Measurements from ENCODE around the gene AP2M1. TPM values are rescaled to one million over a fixed set of nuclear protein-coding genes. Genes with fewer than 3 reads are reported as not detected.

The AP2M1 gene
- total RNA-seq, 1 donor, result 427 TPM

GRCh38 chr3:184230603-184231528, 56.2 kb downstream of the AP2M1 start:
- peaks cover 65% of the 10 kb centered on the region for H3K27me3 ChIP-seq (ENCODE audit: insufficient read depth, low read length)

GRCh38 chr3:184231671-184232070, 57.0 kb downstream of the AP2M1 start:
- H3K79me2 ChIP-seq (ENCODE audit: insufficient read depth, low read length), result no peaks in the 10 kb centered on the region
- H3K4me1 ChIP-seq (ENCODE audit: insufficient read depth, low read length), result no peaks in the 10 kb centered on the region
- no peak for TF ChIP-seq CTCF (IDR thresholded peaks at IDR 0.05; ENCODE audit: extremely low read depth, low read depth, low read length)
- H4K20me1 ChIP-seq (ENCODE audit: insufficient read depth, low read length), result no peaks in the 10 kb centered on the region
- no peak overlapping the region for H3K27ac ChIP-seq (ENCODE audit: low read depth, low read length)
- H3K4me2 ChIP-seq (ENCODE audit: insufficient read depth, low read length), result no peak overlapping the region
- H3K36me3 ChIP-seq (ENCODE audit: insufficient read depth, low read length), result no peaks in the 10 kb centered on the region
- peak; percentile 88 for DNase-seq (ENCODE audit: insufficient read length, low spot score, missing footprints)
- H2AFZ ChIP-seq (ENCODE audit: low read length), result no peak overlapping the region
- H3K27me3 ChIP-seq (ENCODE audit: insufficient read depth, low read length), result peaks cover 62% of the 10 kb centered on the region
- H3K4me3 ChIP-seq (ENCODE audit: insufficient read depth, low read length), result no peak overlapping the region
- no peaks in the 10 kb centered on the region for H3K9me3 ChIP-seq (ENCODE audit: low read depth, low read length)

More at GRCh38 chr3:184230603-184231528, 56.2 kb downstream of the AP2M1 start:
- H3K36me3 ChIP-seq (ENCODE audit: insufficient read depth, low read length), result no peaks in the 10 kb centered on the region
- no peak for TF ChIP-seq CTCF (IDR thresholded peaks at IDR 0.05; ENCODE audit: extremely low read depth, low read depth, low read length)
- no peak overlapping the region for H3K4me3 ChIP-seq (ENCODE audit: insufficient read depth, low read length)
- no peak overlapping the region for H3K4me2 ChIP-seq (ENCODE audit: insufficient read depth, low read length)
- H3K9me3 ChIP-seq (ENCODE audit: low read depth, low read length), result no peaks in the 10 kb centered on the region
- H3K4me1 ChIP-seq (ENCODE audit: insufficient read depth, low read length), result no peaks in the 10 kb centered on the region
- no peaks in the 10 kb centered on the region for H3K79me2 ChIP-seq (ENCODE audit: insufficient read depth, low read length)
- no peak overlapping the region for H2AFZ ChIP-seq (ENCODE audit: low read length)
- no peaks in the 10 kb centered on the region for H4K20me1 ChIP-seq (ENCODE audit: insufficient read depth, low read length)
- DNase-seq (ENCODE audit: insufficient read length, low spot score, missing footprints), result peak; percentile 88
- no peak overlapping the region for H3K27ac ChIP-seq (ENCODE audit: low read depth, low read length)

GRCh38 chr3:184233127-184233843, 58.6 kb downstream of the AP2M1 start:
- Histone ChIP-seq H3K9me3 (ENCODE audit: low read depth, low read length) (no peaks in the 10 kb centered on the region), H3K27ac (ENCODE audit: low read depth, low read length) (no peak overlapping the region), H3K4me3 (ENCODE audit: insufficient read depth, low read length) (no peak overlapping the region), H2AFZ (ENCODE audit: low read length) (no peak overlapping the region), H3K79me2 (ENCODE audit: insufficient read depth, low read length) (no peaks in the 10 kb centered on the region), H3K4me1 (ENCODE audit: insufficient read depth, low read length) (no peaks in the 10 kb centered on the region), H3K36me3 (ENCODE audit: insufficient read depth, low read length) (no peaks in the 10 kb centered on the region), H3K27me3 (ENCODE audit: insufficient read depth, low read length) (peaks cover 50% of the 10 kb centered on the region), H4K20me1 (ENCODE audit: insufficient read depth, low read length) (no peaks in the 10 kb centered on the region), H3K4me2 (ENCODE audit: insufficient read depth, low read length) (no peak overlapping the region)
- TF ChIP-seq CTCF (IDR thresholded peaks at IDR 0.05; ENCODE audit: extremely low read depth, low read depth, low read length), result no peak
- peak; percentile 65 for DNase-seq (ENCODE audit: insufficient read length, low spot score, missing footprints)

Other genes starting within 250 kb of the AP2M1 start
- 18.0 and 19.2 TPM in 2 replicates for gene ABCC5, start 157.0 kb upstream of the AP2M1 start, total RNA-seq
- not detected in 2 replicates for gene HTR3D, start 143.1 kb upstream of the AP2M1 start, total RNA-seq
- not detected in 2 replicates for gene HTR3C, start 121.8 kb upstream of the AP2M1 start, total RNA-seq
- gene HTR3E, start 77.8 kb upstream of the AP2M1 start, total RNA-seq, result not detected in 2 replicates
- 19.4 and 22.1 TPM in 2 replicates for gene EIF2B5, start 39.5 kb upstream of the AP2M1 start, total RNA-seq
- 51.6 and 60.4 TPM in 2 replicates for gene DVL3, start 19.5 kb upstream of the AP2M1 start, total RNA-seq
- 44.8 and 46.7 TPM in 2 replicates for gene ABCF3, start 11.3 kb downstream of the AP2M1 start, total RNA-seq
- not detected in 2 replicates for gene VWA5B2, start 54.7 kb downstream of the AP2M1 start, total RNA-seq
- 26.8 and 28.9 TPM in 2 replicates for gene ALG3, start 74.1 kb downstream of the AP2M1 start, total RNA-seq
- gene EEF1AKMT4, start 74.8 kb downstream of the AP2M1 start, total RNA-seq, result 2.7 and 3.3 TPM in 2 replicates
- gene CAMK2N2, start 86.7 kb downstream of the AP2M1 start, total RNA-seq, result not detected in 2 replicates
- gene ECE2, start 101.2 kb downstream of the AP2M1 start, total RNA-seq, result not detected in 2 replicates
- gene PSMD2, start 124.4 kb downstream of the AP2M1 start, total RNA-seq, result 259 and 301 TPM in 2 replicates
- gene EIF4G1, start 139.8 kb downstream of the AP2M1 start, total RNA-seq, result 215 and 245 TPM in 2 replicates
- 9.8 and 10.6 TPM in 2 replicates for gene FAM131A, start 162.7 kb downstream of the AP2M1 start, total RNA-seq
- gene CLCN2, start 186.8 kb downstream of the AP2M1 start, total RNA-seq, result 3.2 and 4.3 TPM in 2 replicates
- 47.4 and 61.2 TPM in 2 replicates for gene POLR2H, start 186.9 kb downstream of the AP2M1 start, total RNA-seq
- gene THPO, start 203.4 kb downstream of the AP2M1 start, total RNA-seq, result under 0.01 TPM in 1 of 2 replicates, not detected in the other
- 0.29 and 0.36 TPM in 2 replicates for gene CHRD, start 205.2 kb downstream of the AP2M1 start, total RNA-seq

All from osteoblast (primary cell).